H1 (cell line): ENCODE data around the gene NFATC4. TPM values are rescaled to one million over a fixed set of nuclear protein-coding genes. Genes with fewer than 3 reads are reported as not detected.
A peak's percentile ranks its signal among the peaks of the same experiment; 100 is the strongest.

ENCODE experiments used
- CTCF ChIA-PET: fragments of 300-600 bp; sonication (Branson Sonifier 250); formaldehyde crosslinking; loops from one replicate; lab custom pipeline; 2021; ENCODE audit not compliant: partially characterized antibody; lab: Charles Lee
- POLR2A ChIA-PET: fragments of 300-600 bp; sonication (Branson Sonifier 250); formaldehyde crosslinking; loops from one replicate; lab custom pipeline; 2021; ENCODE audit warnings: inconsistent platforms; ENCODE audit not compliant: partially characterized antibody; lab: Charles Lee
- DNase-seq, 2 experiments: peaks; one replicate each; pipeline versions ENCODE4 v3.0.0 to v3.0.0-alpha.2; 2010 to 2022; ENCODE audit warnings: low spot score in 2 of 2, low read depth in 1 of 2, mixed read lengths in 1 of 2
- FAIRE-seq: peaks from 2 replicates; lab custom pipeline; 2011; peaks lifted over from hg19 to GRCh38; lab: Jason Lieb, UNC
- H2AFZ ChIP-seq: 2 replicates; pipeline ENCODE4 v1.8.1; 2012; ENCODE audit warnings: low read length, inconsistent platforms
- H2AK5ac ChIP-seq: 2 replicates; pipeline ENCODE4 v1.6.1; 2013; ENCODE audit warnings: low read depth, low read length
- H2BK120ac ChIP-seq: replicated peaks from 2 replicates; pipeline ENCODE3; 2013; ENCODE audit warnings: low read depth, low read length, inconsistent platforms
- H2BK12ac ChIP-seq: 2 replicates; pipeline ENCODE4 v1.6.1; 2013; ENCODE audit warnings: low read depth, low read length
- H2BK15ac ChIP-seq: 2 replicates; pipeline ENCODE4 v1.6.1; 2013; ENCODE audit warnings: low read length
- H2BK20ac ChIP-seq: 2 replicates; pipeline ENCODE4 v1.6.1; 2013; ENCODE audit warnings: low read length
- H2BK5ac ChIP-seq: 2 replicates; pipeline ENCODE4 v1.6.1; 2013; ENCODE audit warnings: low read depth, low read length
- H3K14ac ChIP-seq: 2 replicates; pipeline ENCODE4 v1.6.1; 2013; ENCODE audit warnings: inconsistent platforms; ENCODE audit not compliant: insufficient read length
- H3K18ac ChIP-seq: 2 replicates; pipeline ENCODE4 v1.6.1; 2013; ENCODE audit warnings: low read length; ENCODE audit errors: extremely low read depth
- H3K23ac ChIP-seq: 2 replicates; pipeline ENCODE4 v1.6.1; 2013; ENCODE audit warnings: inconsistent platforms; ENCODE audit not compliant: insufficient read length
- H3K23me2 ChIP-seq: 2 replicates; pipeline ENCODE4 v1.6.1; 2013; ENCODE audit warnings: low read depth, low read length
- H3K27ac ChIP-seq: 2 replicates; pipeline ENCODE4 v1.6.1; 2011; ENCODE audit warnings: low read depth, low read length, inconsistent platforms
- H3K27me3 ChIP-seq, 4 experiments: replicated peaks in 1 of 4; 1 replicate in 1 of 4; 2 replicates in 3 of 4; pipeline versions ENCODE4 v1.6.1 to v1.8.1; 2011 to 2013; ENCODE audit warnings: low read length in 3 of 4, mild to moderate bottlenecking in 3 of 4, inconsistent platforms in 2 of 4, mixed read lengths in 2 of 4, moderate library complexity in 1 of 4; ENCODE audit not compliant: control insufficient read depth in 3 of 4, insufficient read depth in 3 of 4; ENCODE audit errors: extremely low read depth in 1 of 4
- H3K36me3 ChIP-seq, 4 experiments: 2 replicates each; pipeline versions ENCODE4 v1.6.1 to v1.8.1; 2011 to 2013; ENCODE audit warnings: mild to moderate bottlenecking in 4 of 4, low read length in 3 of 4, moderate library complexity in 2 of 4, control low read depth in 1 of 4, inconsistent platforms in 1 of 4; ENCODE audit not compliant: insufficient read depth in 4 of 4, control insufficient read depth in 2 of 4
- H3K4ac ChIP-seq: replicated peaks from 2 replicates; pipeline ENCODE3; 2013; ENCODE audit warnings: low read length, low read depth, mixed read lengths, inconsistent platforms; ENCODE audit not compliant: insufficient read length
- H3K4me1 ChIP-seq, 4 experiments: replicated peaks in 1 of 4; 1 replicate in 1 of 4; 2 replicates in 3 of 4; pipeline versions ENCODE4 v1.6.1 to v1.8.1; 2011 to 2013; ENCODE audit warnings: low read length in 3 of 4, inconsistent platforms in 2 of 4, mixed read lengths in 1 of 4; ENCODE audit not compliant: insufficient read depth in 4 of 4, control insufficient read depth in 3 of 4
- H3K4me2 ChIP-seq, 2 experiments: 2 replicates each; pipeline versions ENCODE4 v1.6.1 to v1.8.1; 2011 to 2013; ENCODE audit warnings: low read depth in 2 of 2, low read length in 2 of 2, control low read depth in 1 of 2, inconsistent platforms in 1 of 2, mild to moderate bottlenecking in 1 of 2; ENCODE audit not compliant: insufficient read depth in 1 of 2
- H3K4me3 ChIP-seq, 4 experiments: fragments of 200-600, 300-600 bp in 1 of 4; sonication (generic), shearing (Covaris generic), sonication (Bioruptor Twin) in 1 of 4; 2 replicates each; pipeline versions ENCODE4 v1.5.1 to v1.8.1; 2011 to 2016; ENCODE audit warnings: low read length in 4 of 4, low read depth in 3 of 4, control low read depth in 2 of 4, inconsistent platforms in 2 of 4, mild to moderate bottlenecking in 2 of 4, mixed read lengths in 1 of 4, moderate library complexity in 1 of 4; ENCODE audit not compliant: insufficient read depth in 2 of 4; ENCODE audit errors: extremely low read depth in 1 of 4
- H3K56ac ChIP-seq: replicated peaks from 2 replicates; pipeline ENCODE3; 2013; ENCODE audit warnings: low read depth, mild to moderate bottlenecking, mixed read lengths, low read length, inconsistent platforms; ENCODE audit not compliant: insufficient read length
- H3K79me1 ChIP-seq: 2 replicates; pipeline ENCODE4 v1.6.1; 2013; ENCODE audit warnings: low read depth, low read length, control low read depth
- H3K79me2 ChIP-seq, 2 experiments: 2 replicates each; pipeline versions ENCODE4 v1.6.1 to v1.8.1; 2012 to 2013; ENCODE audit warnings: low read length in 2 of 2, mild to moderate bottlenecking in 2 of 2, inconsistent platforms in 1 of 2; ENCODE audit not compliant: insufficient read depth in 2 of 2, control insufficient read depth in 1 of 2
- H3K9ac ChIP-seq, 4 experiments: replicated peaks in 1 of 4; 1 replicate in 1 of 4; 2 replicates in 3 of 4; pipeline versions ENCODE4 v1.6.1 to v1.8.1; 2011 to 2013; ENCODE audit warnings: low read depth in 3 of 4, low read length in 3 of 4, control low read depth in 2 of 4, mild to moderate bottlenecking in 2 of 4, moderate library complexity in 2 of 4, inconsistent platforms in 1 of 4; ENCODE audit errors: extremely low read depth in 1 of 4
- H3K9me3 ChIP-seq, 2 experiments: 2 replicates each; pipeline versions ENCODE4 v1.6.1 to v1.8.1; 2012 to 2013; ENCODE audit warnings: mild to moderate bottlenecking in 2 of 2, moderate library complexity in 2 of 2, control low read depth in 1 of 2, inconsistent platforms in 1 of 2, low read depth in 1 of 2, low read length in 1 of 2, mixed read lengths in 1 of 2; ENCODE audit not compliant: insufficient read depth in 2 of 2
- H4K20me1 ChIP-seq, 2 experiments: replicated peaks in 1 of 2; 2 replicates each; pipeline versions ENCODE3 to v1.8.1; 2011 to 2013; ENCODE audit warnings: inconsistent platforms in 2 of 2, low read length in 2 of 2, mild to moderate bottlenecking in 1 of 2; ENCODE audit not compliant: insufficient read depth in 2 of 2, control insufficient read depth in 1 of 2
- H4K5ac ChIP-seq: 2 replicates; pipeline ENCODE4 v1.6.1; 2013; ENCODE audit warnings: low read length, low read depth, mixed read lengths, inconsistent platforms; ENCODE audit not compliant: insufficient read length
- H4K8ac ChIP-seq: 2 replicates; pipeline ENCODE4 v1.8.0; 2013; ENCODE audit warnings: mild to moderate bottlenecking, moderate library complexity, low read length, inconsistent platforms; ENCODE audit not compliant: insufficient read depth; ENCODE audit errors: extremely low read depth
- H4K91ac ChIP-seq: replicated peaks from 2 replicates; pipeline ENCODE3; 2013; ENCODE audit warnings: low read length, mixed read lengths, inconsistent platforms; ENCODE audit not compliant: insufficient read length
- HDAC2 ChIP-seq, 2 experiments: fragments of 300-600 bp in 1 of 2; sonication (generic) in 1 of 2; IDR thresholded peaks; 2 replicates each; pipeline ENCODE4 v1.6.1; 2011 to 2012; ENCODE audit warnings: low read depth in 2 of 2, low read length in 2 of 2, mild to moderate bottlenecking in 2 of 2, moderate library complexity in 2 of 2, borderline replicate concordance in 1 of 2, inconsistent platforms in 1 of 2
- RNF2 ChIP-seq: fragments of 200-900, 300-1000 bp; sonication (generic); IDR thresholded peaks from 2 replicates; pipeline ENCODE4 v1.7.1; 2016; ENCODE audit warnings: borderline replicate concordance, low read depth, mild to moderate bottlenecking, antibody characterized with exemption, low read length; ENCODE audit not compliant: poor library complexity, severe bottlenecking; ENCODE audit errors: missing control alignments
- SAP30 ChIP-seq: fragments of 300-600 bp; sonication (generic); IDR thresholded peaks from 2 replicates; pipeline ENCODE4 v1.7.1; 2012; ENCODE audit warnings: low read length, moderate library complexity, mild to moderate bottlenecking, inconsistent platforms; ENCODE audit not compliant: insufficient read depth, insufficient replicate concordance
- SP4 ChIP-seq: IDR thresholded peaks from 2 replicates; pipeline ENCODE4 v1.6.1; 2012; ENCODE audit warnings: low read length, inconsistent platforms
- WGBS, 2 experiments: shearing (Covaris generic) in 1 of 2; methylation state at CpG; one replicate each; pipeline versions ENCODE4 v1.1.6 to v1.1.7; 2013 to 2015; ENCODE audit warnings: low lambda C conversion rate in 2 of 2, mixed read lengths in 2 of 2, inconsistent platforms in 1 of 2, low coverage in 1 of 2, missing lambda C conversion rate in 1 of 2; ENCODE audit not compliant: insufficient replicate concordance in 2 of 2, insufficient coverage in 1 of 2, insufficient read length in 1 of 2; ENCODE audit errors: extremely low coverage in 1 of 2, missing lambda C conversion rate in 1 of 2; 5-methylcytosine and 5-hydroxymethylcytosine counted together
- polyA plus RNA-seq, 7 experiments: library from polyadenylated mRNA; depleted of rRNA in 3 of 7; stranded (reverse) in 5 of 7; unstranded in 2 of 7; fragments of >200 nt in 5 of 7; fragments of 200-250 nt in 2 of 7; gene quantifications; 1 replicate in 5 of 7; 2 replicates in 1 of 7; 4 replicates in 1 of 7; pipeline versions ENCODE4 v1.2.1 to v1.2.3, GENCODE V29; 2011 to 2013; ENCODE audit warnings: missing spikeins in 2 of 7, mixed read lengths in 2 of 7
- total RNA-seq: library from RNA; stranded (reverse); fragmentation: NEBNext Ultra II Directional; extraction: Animal tissue kit (Norgen Biotek cat#: 25700); gene quantifications from 2 replicates; pipeline ENCODE4 v1.2.1, GENCODE V29; 2021

Gene NFATC4
- total and polyA plus RNA-seq, 2 of the 8 experiments (the other 6 are each of a cell fraction or from before 2014, with no cell fraction given), result 47.3 to 50.3 TPM

DNA sequence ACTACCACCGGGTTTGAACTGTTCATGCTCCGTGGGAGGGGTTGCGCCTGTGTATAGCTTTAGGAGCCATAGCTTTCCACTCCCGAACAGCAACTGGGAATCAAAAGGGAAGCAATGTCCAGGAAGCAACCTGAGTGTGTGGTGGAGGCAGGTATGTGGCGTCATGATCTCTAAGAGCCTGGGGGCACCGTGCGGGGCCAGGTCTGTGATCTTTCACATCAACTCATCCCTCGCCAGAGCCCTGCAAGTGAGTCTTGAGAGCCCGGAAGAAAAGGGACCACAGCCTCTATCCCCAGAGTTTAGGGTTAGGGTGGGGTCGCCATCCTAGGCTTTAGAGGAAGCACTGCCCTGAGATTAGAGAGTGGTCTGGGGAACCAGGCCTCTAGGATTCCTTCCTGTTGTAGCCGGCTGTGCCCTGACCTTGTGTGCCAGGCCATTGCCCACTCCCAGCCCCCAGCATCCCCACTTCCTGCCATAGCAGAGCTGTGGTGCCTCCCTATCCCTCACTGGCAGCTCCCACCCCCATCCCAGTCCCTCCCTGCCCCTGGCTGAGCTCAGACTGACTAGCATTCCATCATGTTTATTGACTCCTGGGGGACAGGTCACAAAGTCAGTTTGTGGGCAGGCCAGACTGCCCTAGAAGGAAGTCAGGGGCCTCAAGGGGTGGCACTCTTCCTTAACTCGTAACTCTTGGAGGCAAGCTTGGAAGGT, 32.4 kb upstream of the NFATC4 start:
- Histone ChIP-seq H3K14ac (no peak overlapping the region), H2AFZ (no peak overlapping the region; the same call in 1 of the 2 replicates), H2BK120ac (no peak overlapping the region), H4K20me1 (peaks cover 0 to 2% of the 10 kb centered on the region in 2 experiments), H3K4me2 (peak overlapping the region; percentile 76 to 98), H2BK20ac (no peak overlapping the region; the same call in 1 of the 2 replicates), H2AK5ac (no peak overlapping the region)
- DNase-seq, result no peak
- FAIRE-seq, result no peak
- CTCF ChIA-PET, result interaction anchor here (0.8 to 27.8 kb wide), 16 partner anchors 10 to 108 kb away, joined by 3 to 664 read pairs (median 5); partner anchors contain the start of genes CBLN3, CIDEB, KHNYN and LTB4R
- no peak for TF ChIP-seq SAP30
- TF ChIP-seq HDAC2 (IDR thresholded peaks at IDR 0.05; ENCODE audit: borderline replicate concordance in 1 of 2, low read depth in 2 of 2, low read length in 2 of 2), result no peak
- no peak for TF ChIP-seq SP4
- no peak for TF ChIP-seq RNF2
- TF ChIP-seq, all 59 proteins: peak for 0
- Histone ChIP-seq H3K27ac (no peak overlapping the region), H3K4me1 (peaks cover 0 to 20% (median 9%) of the 10 kb centered on the region in 4 experiments; a peak in 5 of 7 replicates), H4K5ac (no peak overlapping the region), H3K4me3 (peak overlapping the region in 2 of 4 experiments; percentile 52 to 76; a peak in 2 of 8 replicates), H3K9ac (no peak overlapping the region), H3K9me3 (no peaks in the 10 kb centered on the region), H3K79me2 (no peaks in the 10 kb centered on the region), H2BK15ac (peak overlapping the region; percentile 53; the same call in 1 of the 2 replicates), H3K79me1 (no peaks in the 10 kb centered on the region), H3K18ac (no peak overlapping the region), H4K8ac (no peak overlapping the region; the same call in 1 of the 2 replicates), H3K4ac (no peak overlapping the region), H3K23me2 (peaks cover 26% of the 10 kb centered on the region), H2BK12ac (0 out of 2 replicates have a peak overlapping the region, but pooled peaks have one; percentile 17), H3K23ac (no peak overlapping the region), H4K91ac (no peak overlapping the region), H3K36me3 (no peaks in the 10 kb centered on the region), H3K27me3 (peaks cover 64 to 98% (median 87%) of the 10 kb centered on the region in 4 experiments), H2BK5ac (0 out of 2 replicates have a peak overlapping the region, but pooled peaks have one; percentile 16), H3K56ac (no peak overlapping the region)
- POLR2A ChIA-PET, result interaction anchor here (1.4 to 5.8 kb wide), 8 partner anchors 10 to 106 kb away, joined by 3 to 46 read pairs (median 4); partner anchors contain the start of genes CBLN3, DHRS1, KHNYN and NOP9
- WGBS, 2 experiments, result 62% methylated on average over 12 of the region's 12 CpGs; no CpG with 5 or more reads in 1 of the 2 experiments
